Prostate gland (tissue), 2 donors: ENCODE data around the gene HNRNPR. TPM values are rescaled to one million over a fixed set of nuclear protein-coding genes. Genes with fewer than 3 reads are reported as not detected.

Source experiments
- DNase-seq: peaks from one replicate; pipeline ENCODE4 v3.0.0-alpha.2; 2019; ENCODE audit warnings: low spot score
- H3K27ac ChIP-seq, 2 donors: fragments of 200-600 bp; sonication (generic); 2 replicates each; pipeline ENCODE4 v1.5.1; 2017 to 2019
- H3K27me3 ChIP-seq: fragments of 200-600 bp; sonication (generic); replicated peaks from 2 replicates; pipeline ENCODE4 v1.5.1; 2019; ENCODE audit not compliant: insufficient read depth
- H3K36me3 ChIP-seq, 2 donors: fragments of 200-600 bp; sonication (generic); 1 replicate in 1 of 2; 2 replicates in 1 of 2; pipeline versions ENCODE4 v1.5.1 to v1.8.1; 2017 to 2019
- H3K4me1 ChIP-seq: fragments of 200-600 bp; sonication (generic); replicated peaks from 2 replicates; pipeline ENCODE4 v1.5.1; 2019
- H3K4me3 ChIP-seq, 2 donors: fragments of 200-600 bp; sonication (generic); 2 replicates each; pipeline ENCODE4 v1.5.1; 2017 to 2019
- H3K9me3 ChIP-seq: fragments of 200-600 bp; sonication (generic); 2 replicates; pipeline ENCODE4 v1.5.1; 2017
- POLR2A ChIP-seq: fragments of 450-650 bp; IDR thresholded peaks from one replicate; pipeline ENCODE4 v1.6.1; 2016; ENCODE audit warnings: antibody characterized with exemption, mild to moderate bottlenecking
- POLR2AphosphoS5 ChIP-seq: sonication (generic); formaldehyde crosslinking; IDR thresholded peaks from one replicate; pipeline ENCODE4 v1.6.1; 2017; ENCODE audit warnings: antibody characterized with exemption
- WGBS: methylation state at CpG from one replicate; pipeline ENCODE4 v1.1.5; 2018; 5-methylcytosine and 5-hydroxymethylcytosine counted together
- intact Hi-C: fragments of 100-400 bp; cut with DNase I; formaldehyde crosslinking; loops from one replicate; pipeline ENCODE4 v1.14.2; 2022
- total RNA-seq, 2 donors: library from RNA; depleted of rRNA; stranded (reverse); fragments of >200 nt; gene quantifications; one replicate each; pipeline ENCODE4 v1.1.0, GENCODE V29; 2016
- TF ChIP-seq, protein P1 (sequence below), 4 experiments: fragments of 200-600 bp in 2 of 4; fragments of 450-650 bp in 2 of 4; sonication (generic) in 2 of 4; IDR thresholded peaks; 1 replicate in 3 of 4; 2 replicates in 1 of 4; pipeline ENCODE4 v1.5.1; 2016 to 2019; ENCODE audit warnings: antibody characterized with exemption in 4 of 4, mild to moderate bottlenecking in 2 of 4, moderate library complexity in 2 of 4

The HNRNPR gene
- total RNA-seq, 2 donors from 2014 or later = 85.8 to 88.1 TPM

DNA sequence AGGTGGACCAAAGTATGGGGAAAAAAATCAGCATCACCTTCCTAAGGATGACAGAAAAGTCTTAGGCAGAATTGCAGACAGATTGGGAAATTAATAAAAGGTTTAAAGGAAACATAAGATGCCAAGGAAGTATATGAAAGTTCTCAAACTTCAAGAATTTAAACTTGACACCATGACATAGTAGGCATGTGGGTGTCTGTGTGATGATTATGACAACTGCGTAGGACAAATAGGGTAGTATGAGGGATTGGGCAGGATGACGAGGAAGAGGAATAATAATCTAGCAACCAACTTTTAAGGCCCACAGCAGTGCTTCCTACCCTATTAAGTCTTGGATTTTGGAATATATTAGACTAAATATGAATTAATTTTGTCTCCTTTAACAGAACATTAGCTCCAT is 52.4 kb downstream of the HNRNPR start:
- intact Hi-C loops = no loop called here
- Histone ChIP-seq H3K4me3 (no peak overlapping the region), H3K27me3 (no peaks in the 10 kb centered on the region), H3K36me3 (no peaks in the 10 kb centered on the region), H3K4me1 (no peaks in the 10 kb centered on the region), H3K9me3 (no peaks in the 10 kb centered on the region), H3K27ac (no peak overlapping the region)
- WGBS = 93% methylated on average over 2 of the region's 2 CpGs
- DNase-seq = no peak
- TF ChIP-seq POLR2AphosphoS5 (no peak), POLR2A (no peak)
- TF ChIP-seq, protein P1, sequence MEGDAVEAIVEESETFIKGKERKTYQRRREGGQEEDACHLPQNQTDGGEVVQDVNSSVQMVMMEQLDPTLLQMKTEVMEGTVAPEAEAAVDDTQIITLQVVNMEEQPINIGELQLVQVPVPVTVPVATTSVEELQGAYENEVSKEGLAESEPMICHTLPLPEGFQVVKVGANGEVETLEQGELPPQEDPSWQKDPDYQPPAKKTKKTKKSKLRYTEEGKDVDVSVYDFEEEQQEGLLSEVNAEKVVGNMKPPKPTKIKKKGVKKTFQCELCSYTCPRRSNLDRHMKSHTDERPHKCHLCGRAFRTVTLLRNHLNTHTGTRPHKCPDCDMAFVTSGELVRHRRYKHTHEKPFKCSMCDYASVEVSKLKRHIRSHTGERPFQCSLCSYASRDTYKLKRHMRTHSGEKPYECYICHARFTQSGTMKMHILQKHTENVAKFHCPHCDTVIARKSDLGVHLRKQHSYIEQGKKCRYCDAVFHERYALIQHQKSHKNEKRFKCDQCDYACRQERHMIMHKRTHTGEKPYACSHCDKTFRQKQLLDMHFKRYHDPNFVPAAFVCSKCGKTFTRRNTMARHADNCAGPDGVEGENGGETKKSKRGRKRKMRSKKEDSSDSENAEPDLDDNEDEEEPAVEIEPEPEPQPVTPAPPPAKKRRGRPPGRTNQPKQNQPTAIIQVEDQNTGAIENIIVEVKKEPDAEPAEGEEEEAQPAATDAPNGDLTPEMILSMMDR (IDR thresholded peaks at IDR 0.05) = no peak

DNA sequence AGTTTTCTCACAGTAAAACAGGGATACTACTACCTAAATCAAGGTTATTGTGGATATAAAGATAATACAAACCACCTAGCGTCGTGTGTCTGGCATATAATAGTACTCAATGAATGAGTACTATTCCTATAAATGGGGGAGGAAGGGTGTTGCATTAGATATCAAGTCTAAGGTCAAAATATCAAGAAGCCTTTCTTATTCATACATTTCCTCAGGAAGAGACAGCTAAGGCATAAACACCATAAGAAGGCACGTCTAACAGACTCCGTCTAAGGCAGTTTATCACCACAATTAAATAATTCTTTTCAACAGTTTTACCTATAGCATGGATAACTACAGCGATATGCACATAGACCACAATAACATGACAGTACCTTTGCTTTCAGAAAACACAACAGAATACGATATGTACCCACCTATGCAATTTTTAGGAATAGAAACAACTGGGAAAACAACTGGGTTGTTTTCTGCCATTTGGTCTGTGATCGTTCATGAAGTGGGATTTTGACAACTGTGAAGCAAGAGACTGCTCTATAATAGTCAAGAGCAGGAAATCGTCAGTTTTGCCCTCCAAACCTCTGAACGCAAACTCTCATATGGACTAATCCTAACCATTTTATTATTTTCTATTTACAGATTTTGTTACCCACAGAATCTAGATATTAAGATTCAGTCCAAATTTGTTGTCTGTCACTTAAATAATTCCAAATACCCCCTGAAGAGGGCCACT is 53.1 kb downstream of the HNRNPR start:
- 88% methylated on average over 9 of the region's 9 CpGs for WGBS
- H3K4me3 ChIP-seq = no peak overlapping the region
- no peak for TF ChIP-seq POLR2AphosphoS5
- TF ChIP-seq POLR2A = no peak
- TF ChIP-seq, protein P1 (IDR thresholded peaks at IDR 0.05) = no peak
- no peak overlapping the region for H3K27ac ChIP-seq
- DNase-seq = no peak
- intact Hi-C loops = no loop called here
- H3K9me3 ChIP-seq = no peaks in the 10 kb centered on the region
- no peaks in the 10 kb centered on the region for H3K36me3 ChIP-seq
- H3K4me1 ChIP-seq = no peaks in the 10 kb centered on the region
- H3K27me3 ChIP-seq = no peaks in the 10 kb centered on the region

DNA sequence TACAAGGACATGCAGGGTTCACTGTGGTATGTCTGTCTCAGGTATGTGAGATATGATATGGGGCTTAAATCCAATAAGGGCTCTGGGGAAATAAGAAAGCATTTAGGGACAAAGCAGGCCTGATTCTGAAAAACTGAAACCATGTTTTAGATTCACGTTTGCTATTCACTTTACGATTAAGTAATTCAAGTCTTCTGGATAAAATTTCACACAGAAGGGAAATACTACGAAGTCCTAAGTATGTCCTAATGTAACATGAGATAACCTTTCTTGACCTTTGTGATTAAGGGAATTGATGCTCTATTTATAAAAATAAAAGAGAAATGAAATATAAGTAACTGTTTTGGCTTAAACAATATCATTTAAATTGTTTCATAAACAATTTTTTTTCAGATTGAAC is 55.4 kb downstream of the HNRNPR start:
- Histone ChIP-seq H3K9me3 (no peaks in the 10 kb centered on the region), H3K4me3 (no peak overlapping the region), H3K4me1 (no peaks in the 10 kb centered on the region), H3K36me3 (no peaks in the 10 kb centered on the region), H3K27me3 (no peaks in the 10 kb centered on the region), H3K27ac (no peak overlapping the region)
- no peak for DNase-seq
- WGBS = 68% methylated on average over 3 of the region's 3 CpGs
- TF ChIP-seq POLR2AphosphoS5 = no peak
- TF ChIP-seq, protein P1 (IDR thresholded peaks at IDR 0.05) = no peak
- no peak for TF ChIP-seq POLR2A
- intact Hi-C loops = loop anchor here (10.0 kb wide), 1 partner anchor 194 kb away; no protein-coding TSS in a partner anchor

DNA sequence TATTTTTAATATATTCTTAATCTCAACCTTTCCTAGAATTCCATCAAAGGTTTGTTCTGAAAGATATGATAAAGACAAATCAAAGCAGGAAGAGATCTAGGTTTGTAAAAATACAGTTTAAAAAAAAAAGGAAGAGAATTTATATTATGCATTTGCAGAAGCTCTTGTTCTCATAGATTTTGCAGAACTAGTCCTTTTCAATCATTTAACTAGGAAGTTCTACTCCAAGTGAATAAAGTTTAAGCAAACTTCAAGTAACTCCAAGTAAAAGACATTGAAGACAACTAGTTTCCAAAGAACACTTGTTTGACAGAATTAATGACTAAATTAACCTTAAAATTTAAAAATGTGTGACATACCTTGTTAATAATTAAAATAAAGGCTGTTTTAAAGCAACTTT is 55.9 kb downstream of the HNRNPR start:
- Histone ChIP-seq H3K27me3 (no peaks in the 10 kb centered on the region), H3K36me3 (no peaks in the 10 kb centered on the region), H3K4me3 (no peak overlapping the region), H3K9me3 (no peaks in the 10 kb centered on the region), H3K27ac (no peak overlapping the region), H3K4me1 (no peaks in the 10 kb centered on the region)
- intact Hi-C loops = loop anchor here (10.0 kb wide), 1 partner anchor 193 kb away; no protein-coding TSS in a partner anchor
- TF ChIP-seq, protein P1 (IDR thresholded peaks at IDR 0.05) = no peak
- TF ChIP-seq POLR2AphosphoS5 (no peak), POLR2A (no peak)
- no peak for DNase-seq

DNA sequence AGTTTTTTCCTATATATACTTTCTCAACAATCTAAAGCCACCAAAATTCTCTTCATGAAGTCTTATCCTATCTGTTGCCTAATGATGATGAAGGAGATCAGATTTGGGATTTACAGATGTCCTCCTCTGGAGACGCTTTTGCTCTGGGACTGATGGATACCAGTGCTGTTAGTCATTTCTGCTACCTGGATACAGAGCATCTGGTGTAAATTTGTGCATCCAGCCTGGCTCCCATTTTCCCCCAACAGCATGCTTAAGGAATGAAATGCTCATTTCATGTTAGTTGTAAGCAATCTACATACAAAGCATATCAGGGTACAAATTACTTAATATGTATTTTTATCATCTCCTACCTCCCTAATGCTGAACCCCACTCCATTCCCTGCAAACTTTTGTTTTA is 57.7 kb downstream of the HNRNPR start:
- WGBS = 90% methylated on average over 1 of the region's 1 CpG
- intact Hi-C loops = loop anchor here (10.0 kb wide), 1 partner anchor 192 kb away; no protein-coding TSS in a partner anchor

More for the DNA sequence above, 57.7 kb downstream of the HNRNPR start:
- no peaks in the 10 kb centered on the region for H3K27me3 ChIP-seq
- no peak overlapping the region for H3K4me3 ChIP-seq
- H3K4me1 ChIP-seq = no peaks in the 10 kb centered on the region
- TF ChIP-seq POLR2A = no peak
- no peak overlapping the region for H3K27ac ChIP-seq
- no peaks in the 10 kb centered on the region for H3K36me3 ChIP-seq
- no peaks in the 10 kb centered on the region for H3K9me3 ChIP-seq
- no peak for DNase-seq
